GM15510 (cell line): ENCODE measurements around the gene CCRL2.

Experiments used
- POLR2A ChIP-seq: IDR thresholded peaks from 3 replicates; pipeline ENCODE4 v1.6.1; 2011; ENCODE audit warnings: borderline replicate concordance; ENCODE audit not compliant: insufficient read length; ENCODE audit errors: extremely low read depth

The CCRL2 gene, protein sequence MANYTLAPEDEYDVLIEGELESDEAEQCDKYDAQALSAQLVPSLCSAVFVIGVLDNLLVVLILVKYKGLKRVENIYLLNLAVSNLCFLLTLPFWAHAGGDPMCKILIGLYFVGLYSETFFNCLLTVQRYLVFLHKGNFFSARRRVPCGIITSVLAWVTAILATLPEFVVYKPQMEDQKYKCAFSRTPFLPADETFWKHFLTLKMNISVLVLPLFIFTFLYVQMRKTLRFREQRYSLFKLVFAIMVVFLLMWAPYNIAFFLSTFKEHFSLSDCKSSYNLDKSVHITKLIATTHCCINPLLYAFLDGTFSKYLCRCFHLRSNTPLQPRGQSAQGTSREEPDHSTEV

DNA sequence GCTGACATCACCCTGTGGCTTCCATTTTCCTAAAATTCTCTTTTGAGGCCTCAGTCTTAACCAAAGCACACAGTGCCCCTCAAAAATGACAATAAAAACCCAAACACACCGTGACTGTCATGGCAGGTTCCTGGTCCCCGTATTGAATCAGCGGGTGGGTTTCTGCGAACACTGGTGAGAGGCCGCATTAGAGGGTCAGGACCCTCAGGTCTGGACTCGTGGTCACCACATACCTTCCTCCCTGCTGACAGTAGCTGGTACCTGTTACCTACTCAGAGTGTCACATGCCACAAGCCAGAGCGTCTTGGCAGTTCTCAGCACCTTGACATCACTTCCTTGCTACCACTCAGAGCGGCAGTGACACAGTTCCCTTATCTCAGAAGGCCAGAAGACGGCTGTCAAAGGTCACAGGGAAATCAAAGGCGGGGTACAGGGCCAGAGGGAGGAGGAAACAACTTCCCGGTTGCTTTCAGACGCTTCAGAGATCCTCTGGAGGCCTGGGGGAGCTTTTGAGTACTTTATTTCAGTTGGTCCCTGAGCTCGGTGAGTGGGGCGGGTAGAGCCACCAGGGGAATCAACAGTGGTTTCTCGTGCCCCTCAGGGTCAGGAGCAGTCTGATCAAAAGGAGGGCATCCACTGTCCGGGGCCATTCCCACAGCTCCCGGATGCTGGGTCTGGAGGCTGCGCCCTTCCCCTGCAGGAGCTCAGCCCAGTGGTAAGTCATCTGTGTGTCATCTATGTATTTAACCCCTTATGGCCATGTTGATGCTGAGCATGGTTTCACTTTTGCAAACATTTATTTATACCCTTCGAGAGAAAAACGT is at the start of gene CCRL2, which contains the start of gene CCR5AS:
TSS of gene CCRL2 (plus strand) at position 472 of the 824 bp plus-strand sequence. CDS start 821 bp downstream, outside the sequence.
TSS of gene CCR5AS (minus strand) at position 279 of the 824 bp plus-strand sequence.
- no peak for TF ChIP-seq POLR2A

DNA sequence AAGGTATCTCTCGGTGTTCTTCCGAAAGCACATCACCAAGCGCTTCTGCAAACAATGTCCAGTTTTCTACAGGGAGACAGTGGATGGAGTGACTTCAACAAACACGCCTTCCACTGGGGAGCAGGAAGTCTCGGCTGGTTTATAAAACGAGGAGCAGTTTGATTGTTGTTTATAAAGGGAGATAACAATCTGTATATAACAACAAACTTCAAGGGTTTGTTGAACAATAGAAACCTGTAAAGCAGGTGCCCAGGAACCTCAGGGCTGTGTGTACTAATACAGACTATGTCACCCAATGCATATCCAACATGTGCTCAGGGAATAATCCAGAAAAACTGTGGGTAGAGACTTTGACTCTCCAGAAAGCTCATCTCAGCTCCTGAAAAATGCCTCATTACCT is 48.6 kb upstream of the CCRL2 start:
- no peak for TF ChIP-seq POLR2A

DNA sequence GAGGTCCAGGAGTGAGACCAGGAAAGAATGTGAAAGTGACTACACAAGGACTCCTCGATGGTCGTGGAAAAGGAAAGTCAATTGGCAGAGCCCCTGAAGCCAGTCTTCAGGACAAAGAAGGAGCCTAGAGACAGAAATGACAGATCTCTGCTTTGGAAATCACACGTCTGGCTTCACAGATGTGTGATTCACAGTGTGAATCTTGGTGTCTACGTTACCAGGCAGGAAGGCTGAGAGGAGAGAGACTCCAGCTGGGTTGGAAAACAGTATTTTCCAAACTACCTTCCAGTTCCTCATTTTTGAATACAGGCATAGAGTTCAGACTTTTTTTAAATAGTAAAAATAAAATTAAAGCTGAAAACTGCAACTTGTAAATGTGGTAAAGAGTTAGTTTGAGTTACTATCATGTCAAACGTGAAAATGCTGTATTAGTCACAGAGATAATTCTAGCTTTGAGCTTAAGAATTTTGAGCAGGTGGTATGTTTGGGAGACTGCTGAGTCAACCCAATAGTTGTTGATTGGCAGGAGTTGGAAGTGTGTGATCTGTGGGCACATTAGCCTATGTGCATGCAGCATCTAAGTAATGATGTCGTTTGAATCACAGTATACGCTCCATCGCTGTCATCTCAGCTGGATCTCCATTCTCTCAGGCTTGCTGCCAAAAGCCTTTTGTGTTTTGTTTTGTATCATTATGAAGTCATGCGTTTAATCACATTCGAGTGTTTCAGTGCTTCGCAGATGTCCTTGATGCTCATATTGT is 47.1 kb upstream of the CCRL2 start:
- no peak for TF ChIP-seq POLR2A

DNA sequence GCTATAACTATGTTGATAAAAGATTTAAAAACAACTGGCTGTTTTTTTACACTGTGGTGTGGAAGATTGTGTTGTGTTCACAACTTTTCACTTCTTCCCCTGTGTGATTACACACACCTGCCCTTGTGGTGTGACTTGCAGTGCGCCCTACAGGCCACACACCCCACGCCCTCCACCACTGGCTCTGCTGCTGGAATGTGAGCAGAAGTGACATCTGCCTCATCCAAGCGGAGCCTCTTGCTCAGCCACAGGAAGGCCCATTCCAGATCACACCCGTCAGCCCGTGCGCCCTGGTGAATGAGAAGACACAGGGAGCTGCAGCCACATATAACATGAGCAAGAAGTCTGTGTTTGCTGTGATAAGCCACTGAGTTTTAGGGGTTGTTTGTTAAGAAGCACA is 46.2 kb upstream of the CCRL2 start:
- TF ChIP-seq POLR2A = no peak

DNA sequence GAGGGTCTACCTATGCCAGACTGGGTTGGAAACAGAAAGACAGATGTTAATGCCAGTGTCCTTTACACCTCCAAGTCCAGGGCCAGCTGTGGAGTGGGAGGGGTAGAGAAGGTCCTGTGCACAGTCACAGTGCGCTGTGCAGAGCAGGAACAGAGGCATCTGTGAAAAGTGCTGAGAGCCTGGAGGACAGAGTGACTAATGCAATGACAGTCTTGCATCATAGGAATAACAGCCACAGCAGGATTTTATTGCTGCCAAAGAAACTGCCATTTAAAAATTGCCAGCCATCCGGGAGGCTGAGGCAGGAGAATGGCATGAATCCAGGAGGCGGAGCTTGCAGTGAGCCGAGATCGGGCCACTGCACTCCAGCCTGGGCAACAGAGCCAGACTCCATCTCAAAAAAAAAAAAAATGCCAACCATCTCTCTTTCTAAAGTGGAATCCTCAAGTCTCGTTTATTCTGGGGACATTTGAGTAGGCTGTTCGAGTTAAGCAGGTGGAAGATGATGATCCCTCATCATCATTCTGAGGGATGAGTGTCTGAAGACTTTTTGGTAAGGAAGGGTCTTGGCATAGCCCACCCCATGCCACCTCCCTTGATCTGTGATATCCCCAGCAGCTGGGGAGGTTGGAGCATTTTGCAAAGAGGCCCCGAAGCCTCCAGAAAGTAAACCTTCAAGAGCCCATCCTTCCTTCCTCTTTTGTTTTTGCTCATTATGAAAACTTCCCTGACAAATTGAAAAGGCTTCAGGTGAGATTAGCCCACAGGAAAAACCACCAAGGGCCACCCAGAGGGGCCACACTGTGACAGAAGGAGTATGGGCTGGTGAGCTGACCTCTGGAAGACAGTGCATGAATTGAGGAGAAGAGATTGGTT is 45.4 kb upstream of the CCRL2 start:
- TF ChIP-seq POLR2A = no peak

DNA sequence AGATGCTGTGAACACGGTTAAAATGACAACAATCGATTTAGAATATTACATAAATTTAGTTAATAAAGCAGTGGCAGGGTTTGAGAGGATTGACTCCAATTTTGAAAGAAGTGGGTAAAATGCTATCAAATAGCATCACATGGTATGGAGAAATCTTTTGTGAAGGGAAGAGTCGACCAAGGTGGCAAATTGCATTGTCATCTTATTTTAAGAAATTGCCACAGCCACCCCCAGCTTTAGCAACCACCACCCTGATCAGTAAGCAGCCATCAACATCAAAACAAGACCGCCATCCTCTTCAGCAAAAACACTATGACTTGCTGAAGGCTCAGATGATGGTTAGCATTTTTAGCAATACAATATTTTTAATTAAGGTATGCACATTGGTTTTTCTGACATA is 42.0 kb upstream of the CCRL2 start:
- no peak for TF ChIP-seq POLR2A

DNA sequence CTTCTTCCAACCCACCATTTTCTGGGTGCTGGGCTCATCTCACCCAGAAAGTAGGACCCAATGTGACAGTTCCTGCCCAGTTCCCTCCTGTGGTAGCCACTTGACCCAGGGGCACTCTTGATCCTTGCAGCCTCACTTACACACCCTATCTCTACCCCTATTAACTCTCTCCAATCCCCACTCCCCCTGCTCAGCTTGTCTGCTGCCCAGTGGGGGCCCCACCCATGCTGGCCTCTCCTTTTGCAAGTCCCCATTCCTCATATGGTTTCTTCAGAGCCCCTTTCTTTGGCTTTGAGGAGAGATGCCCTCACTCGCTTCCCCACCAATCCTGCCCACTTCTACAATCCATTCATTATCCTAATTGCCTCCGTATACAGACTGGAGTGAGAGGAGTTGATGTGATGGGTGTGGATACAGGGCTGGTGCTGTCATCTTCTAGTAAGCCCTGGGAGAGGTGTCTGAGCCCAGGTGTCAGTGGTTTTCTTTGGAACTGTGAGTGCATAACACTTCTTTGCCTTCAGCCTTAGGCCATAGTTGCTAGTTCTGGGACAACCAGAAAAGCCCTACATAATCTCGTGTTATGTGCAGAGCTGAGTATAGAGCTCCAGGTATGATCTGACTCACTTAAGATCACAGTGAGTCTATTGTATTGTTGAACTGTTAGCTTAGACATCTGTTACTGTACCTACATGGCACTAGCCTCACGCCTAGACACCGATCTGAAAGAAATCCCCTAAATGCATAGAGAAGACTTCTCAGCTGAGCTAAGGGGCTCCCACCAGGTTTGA is 41.1 kb upstream of the CCRL2 start:
- no peak for TF ChIP-seq POLR2A

DNA sequence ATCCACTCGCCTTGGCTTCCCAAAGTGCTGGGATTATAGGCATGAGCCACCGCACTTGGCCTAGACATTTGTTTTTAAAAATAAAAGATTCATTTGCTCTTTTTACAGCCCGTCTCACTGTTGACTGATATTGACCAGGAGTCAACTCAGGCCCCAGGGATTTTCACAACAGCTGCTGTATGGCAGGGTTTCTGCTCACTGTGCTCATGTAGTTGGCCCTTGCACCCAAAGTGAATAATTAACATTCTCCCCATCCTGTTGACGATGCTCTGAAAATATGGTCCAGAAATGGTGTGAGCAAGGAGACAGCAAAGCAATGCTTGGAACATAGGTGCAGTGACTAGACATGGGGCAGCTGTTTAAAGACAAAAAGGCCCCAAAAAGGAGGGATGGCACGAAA is 39.2 kb upstream of the CCRL2 start:
- no peak for TF ChIP-seq POLR2A

DNA sequence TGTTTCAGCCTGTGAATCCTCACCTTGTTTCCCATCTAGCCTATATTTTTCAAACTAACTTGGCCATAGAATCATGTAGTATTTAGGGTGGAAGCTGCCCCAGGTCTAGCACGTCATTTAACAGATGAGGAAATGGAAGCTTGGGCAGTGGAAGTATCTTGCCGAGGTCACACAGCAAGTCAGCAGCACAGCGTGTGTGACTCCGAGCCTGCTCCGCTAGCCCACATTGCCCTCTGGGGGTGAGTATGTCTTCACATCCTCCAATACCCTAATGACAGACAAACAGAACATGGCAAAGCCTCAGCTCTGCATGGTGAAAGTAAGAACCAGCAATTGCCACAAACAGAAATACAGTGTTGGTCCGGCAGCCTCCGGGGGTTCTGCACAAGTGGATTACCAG is 38.5 kb upstream of the CCRL2 start:
- TF ChIP-seq POLR2A = no peak

DNA sequence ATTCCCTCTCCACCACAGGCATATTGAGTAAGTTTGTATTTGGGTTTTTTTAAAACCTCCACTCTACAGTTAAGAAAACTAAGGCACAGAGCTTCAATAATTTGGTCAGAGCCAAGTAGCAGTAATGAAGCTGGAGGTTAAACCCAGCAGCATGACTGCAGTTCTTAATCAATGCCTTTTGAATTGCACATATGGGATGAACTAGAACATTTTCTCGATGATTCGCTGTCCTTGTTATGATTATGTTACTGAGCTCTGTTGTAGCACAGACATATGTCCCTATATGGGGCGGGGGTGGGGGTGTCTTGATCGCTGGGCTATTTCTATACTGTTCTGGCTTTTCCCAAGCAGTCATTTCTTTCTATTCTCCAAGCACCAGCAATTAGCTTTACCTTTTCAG is 37.9 kb upstream of the CCRL2 start:
- no peak for TF ChIP-seq POLR2A

DNA sequence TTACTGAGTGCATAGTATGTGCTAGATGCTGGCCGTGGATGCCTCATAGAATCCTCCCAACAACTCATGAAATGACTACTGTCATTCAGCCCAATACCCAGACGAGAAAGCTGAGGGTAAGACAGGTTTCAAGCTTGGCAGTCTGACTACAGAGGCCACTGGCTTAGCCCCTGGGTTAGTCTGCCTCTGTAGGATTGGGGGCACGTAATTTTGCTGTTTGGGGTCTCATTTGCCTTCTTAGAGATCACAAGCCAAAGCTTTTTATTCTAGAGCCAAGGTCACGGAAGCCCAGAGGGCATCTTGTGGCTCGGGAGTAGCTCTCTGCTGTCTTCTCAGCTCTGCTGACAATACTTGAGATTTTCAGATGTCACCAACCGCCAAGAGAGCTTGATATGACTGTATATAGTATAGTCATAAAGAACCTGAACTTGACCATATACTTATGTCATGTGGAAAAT is 37.4 kb upstream of the CCRL2 start:
- no peak for TF ChIP-seq POLR2A

DNA sequence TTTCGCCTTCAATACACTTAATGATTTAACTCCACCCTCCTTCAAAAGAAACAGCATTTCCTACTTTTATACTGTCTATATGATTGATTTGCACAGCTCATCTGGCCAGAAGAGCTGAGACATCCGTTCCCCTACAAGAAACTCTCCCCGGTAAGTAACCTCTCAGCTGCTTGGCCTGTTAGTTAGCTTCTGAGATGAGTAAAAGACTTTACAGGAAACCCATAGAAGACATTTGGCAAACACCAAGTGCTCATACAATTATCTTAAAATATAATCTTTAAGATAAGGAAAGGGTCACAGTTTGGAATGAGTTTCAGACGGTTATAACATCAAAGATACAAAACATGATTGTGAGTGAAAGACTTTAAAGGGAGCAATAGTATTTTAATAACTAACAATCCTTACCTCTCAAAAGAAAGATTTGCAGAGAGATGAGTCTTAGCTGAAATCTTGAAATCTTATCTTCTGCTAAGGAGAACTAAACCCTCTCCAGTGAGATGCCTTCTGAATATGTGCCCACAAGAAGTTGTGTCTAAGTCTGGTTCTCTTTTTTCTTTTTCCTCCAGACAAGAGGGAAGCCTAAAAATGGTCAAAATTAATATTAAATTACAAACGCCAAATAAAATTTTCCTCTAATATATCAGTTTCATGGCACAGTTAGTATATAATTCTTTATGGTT is 36.1 kb upstream of the CCRL2 start, which contains the start of gene CCR5:
TSS of gene CCR5 (plus strand) at position 108 of the 680 bp plus-strand sequence. CDS start 1,957 bp downstream, outside the sequence.
- no peak for TF ChIP-seq POLR2A

DNA sequence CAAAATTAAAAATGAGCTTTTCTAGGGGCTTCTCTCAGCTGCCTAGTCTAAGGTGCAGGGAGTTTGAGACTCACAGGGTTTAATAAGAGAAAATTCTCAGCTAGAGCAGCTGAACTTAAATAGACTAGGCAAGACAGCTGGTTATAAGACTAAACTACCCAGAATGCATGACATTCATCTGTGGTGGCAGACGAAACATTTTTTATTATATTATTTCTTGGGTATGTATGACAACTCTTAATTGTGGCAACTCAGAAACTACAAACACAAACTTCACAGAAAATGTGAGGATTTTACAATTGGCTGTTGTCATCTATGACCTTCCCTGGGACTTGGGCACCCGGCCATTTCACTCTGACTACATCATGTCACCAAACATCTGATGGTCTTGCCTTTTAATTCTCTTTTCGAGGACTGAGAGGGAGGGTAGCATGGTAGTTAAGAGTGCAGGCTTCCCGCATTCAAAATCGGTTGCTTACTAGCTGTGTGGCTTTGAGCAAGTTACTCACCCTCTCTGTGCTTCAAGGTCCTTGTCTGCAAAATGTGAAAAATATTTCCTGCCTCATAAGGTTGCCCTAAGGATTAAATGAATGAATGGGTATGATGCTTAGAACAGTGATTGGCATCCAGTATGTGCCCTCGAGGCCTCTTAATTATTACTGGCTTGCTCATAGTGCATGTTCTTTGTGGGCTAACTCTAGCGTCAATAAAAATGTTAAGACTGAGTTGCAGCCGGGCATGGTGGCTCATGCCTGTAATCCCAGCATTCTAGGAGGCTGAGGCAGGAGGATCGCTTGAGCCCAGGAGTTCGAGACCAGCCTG is 35.3 kb upstream of the CCRL2 start:
- no peak for TF ChIP-seq POLR2A
